Measurements from ENCODE around the gene LRRC4B.
"Not testable (repeated sequence)": the region's sequence is repeated elsewhere in the genome, so short reads cannot be mapped to it uniquely, and the experiment has no call there.

DNA sequence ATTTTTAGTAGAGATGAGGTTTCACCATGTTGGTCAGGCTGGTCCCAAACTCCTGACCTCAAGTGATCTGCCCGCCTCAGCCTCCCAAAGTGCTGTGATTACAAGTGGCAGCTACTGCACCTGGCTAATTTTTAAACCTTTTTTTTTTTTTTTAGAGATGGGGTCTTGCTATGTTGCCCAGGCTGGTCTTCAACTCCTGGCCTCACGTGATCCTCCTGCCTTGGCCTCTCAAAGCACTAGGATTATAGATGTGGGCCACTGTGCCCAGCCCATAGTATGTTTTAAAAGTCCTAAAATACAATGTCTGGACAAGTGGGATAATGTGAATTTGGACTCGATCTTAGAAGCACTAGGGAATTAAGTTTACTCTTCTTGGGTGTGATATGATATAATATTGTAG, 8.5 kb upstream of the LRRC4B start:
- TF ChIP-seq, protein P1, sequence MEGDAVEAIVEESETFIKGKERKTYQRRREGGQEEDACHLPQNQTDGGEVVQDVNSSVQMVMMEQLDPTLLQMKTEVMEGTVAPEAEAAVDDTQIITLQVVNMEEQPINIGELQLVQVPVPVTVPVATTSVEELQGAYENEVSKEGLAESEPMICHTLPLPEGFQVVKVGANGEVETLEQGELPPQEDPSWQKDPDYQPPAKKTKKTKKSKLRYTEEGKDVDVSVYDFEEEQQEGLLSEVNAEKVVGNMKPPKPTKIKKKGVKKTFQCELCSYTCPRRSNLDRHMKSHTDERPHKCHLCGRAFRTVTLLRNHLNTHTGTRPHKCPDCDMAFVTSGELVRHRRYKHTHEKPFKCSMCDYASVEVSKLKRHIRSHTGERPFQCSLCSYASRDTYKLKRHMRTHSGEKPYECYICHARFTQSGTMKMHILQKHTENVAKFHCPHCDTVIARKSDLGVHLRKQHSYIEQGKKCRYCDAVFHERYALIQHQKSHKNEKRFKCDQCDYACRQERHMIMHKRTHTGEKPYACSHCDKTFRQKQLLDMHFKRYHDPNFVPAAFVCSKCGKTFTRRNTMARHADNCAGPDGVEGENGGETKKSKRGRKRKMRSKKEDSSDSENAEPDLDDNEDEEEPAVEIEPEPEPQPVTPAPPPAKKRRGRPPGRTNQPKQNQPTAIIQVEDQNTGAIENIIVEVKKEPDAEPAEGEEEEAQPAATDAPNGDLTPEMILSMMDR (IDR thresholded peaks at IDR 0.05), result not testable (repeated sequence)
- TF ChIP-seq ELF1 (IDR thresholded peaks at IDR 0.05); JUND (IDR thresholded peaks at IDR 0.05); TEAD4 (IDR thresholded peaks at IDR 0.05; ENCODE audit: borderline replicate concordance, insufficient read depth); TAF1 (IDR thresholded peaks at IDR 0.05; ENCODE audit: borderline replicate concordance, low read depth, low read length); RFX5 (IDR thresholded peaks at IDR 0.05; ENCODE audit: low read length); EZH2phosphoT487 (IDR thresholded peaks at IDR 0.05; ENCODE audit: borderline replicate concordance, low read depth); CHD2 (IDR thresholded peaks at IDR 0.05; ENCODE audit: low read length, partially characterized antibody); YY1 (IDR thresholded peaks at IDR 0.05; ENCODE audit: low read depth): not testable (repeated sequence)
- TF ChIP-seq, protein P2, sequence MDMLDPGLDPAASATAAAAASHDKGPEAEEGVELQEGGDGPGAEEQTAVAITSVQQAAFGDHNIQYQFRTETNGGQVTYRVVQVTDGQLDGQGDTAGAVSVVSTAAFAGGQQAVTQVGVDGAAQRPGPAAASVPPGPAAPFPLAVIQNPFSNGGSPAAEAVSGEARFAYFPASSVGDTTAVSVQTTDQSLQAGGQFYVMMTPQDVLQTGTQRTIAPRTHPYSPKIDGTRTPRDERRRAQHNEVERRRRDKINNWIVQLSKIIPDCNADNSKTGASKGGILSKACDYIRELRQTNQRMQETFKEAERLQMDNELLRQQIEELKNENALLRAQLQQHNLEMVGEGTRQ (IDR thresholded peaks at IDR 0.05; ENCODE audit: borderline replicate concordance, low read depth, low read length), result not testable (repeated sequence)
- TF ChIP-seq, protein P3, sequence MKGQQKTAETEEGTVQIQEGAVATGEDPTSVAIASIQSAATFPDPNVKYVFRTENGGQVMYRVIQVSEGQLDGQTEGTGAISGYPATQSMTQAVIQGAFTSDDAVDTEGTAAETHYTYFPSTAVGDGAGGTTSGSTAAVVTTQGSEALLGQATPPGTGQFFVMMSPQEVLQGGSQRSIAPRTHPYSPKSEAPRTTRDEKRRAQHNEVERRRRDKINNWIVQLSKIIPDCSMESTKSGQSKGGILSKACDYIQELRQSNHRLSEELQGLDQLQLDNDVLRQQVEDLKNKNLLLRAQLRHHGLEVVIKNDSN (IDR thresholded peaks at IDR 0.05; ENCODE audit: borderline replicate concordance, low read depth), result not testable (repeated sequence)

Data from SK-N-SH (cell line).